NB4 (cell line): ENCODE results near the gene IL1RL2.

ENCODE experiments used
- CTCF ChIP-seq: IDR thresholded peaks from one replicate; pipeline ENCODE4 v1.5.1; 2012; ENCODE audit warnings: low read depth, low read length
- POLR2A ChIP-seq: IDR thresholded peaks from 2 replicates; pipeline ENCODE4 v1.6.1; 2011; ENCODE audit warnings: mild to moderate bottlenecking; ENCODE audit not compliant: insufficient read length; ENCODE audit errors: extremely low read depth

- no peak for TF ChIP-seq POLR2A
- TF ChIP-seq CTCF = no peak
These were observed 54.9 kb downstream of the IL1RL2 start for GRCh38 chr2:102241616-102242305.
